Pancreas (tissue), 10 donors: ENCODE results near the gene RPL31. TPM values are rescaled to one million over a fixed set of nuclear protein-coding genes. Genes with fewer than 3 reads are reported as not detected.

Experiments used
- ATAC-seq, 4 donors: fragments of 200-7000 bp; cut with Tn5 transposase; one replicate each; pipeline versions ENCODE4 v1.8.0 to v1.9.1; 2020; ENCODE audit warnings: mild to moderate bottlenecking in 4 of 4, moderate library complexity in 4 of 4
- DNase-seq, 6 donors: peaks; one replicate each; pipeline ENCODE4 v3.0.0-alpha.2; 2020
- FAIRE-seq: peaks from 2 replicates; lab custom pipeline; 2012; peaks lifted over from hg19 to GRCh38; lab: Jason Lieb, UNC
- H3K27ac ChIP-seq, 4 donors: fragments of 200-600 bp; sonication (generic); 1 replicate in 3 of 4; 2 replicates in 1 of 4; pipeline versions ENCODE4 v1.5.0 to v1.8.0; 2020
- H3K27me3 ChIP-seq, 4 donors: fragments of 200-600 bp; one replicate each; pipeline ENCODE4 v1.8.0; 2021
- H3K36me3 ChIP-seq, 3 donors: fragments of 200-600 bp; sonication (generic) in 1 of 3; one replicate each; pipeline versions ENCODE4 v1.5.0 to v1.8.0; 2020 to 2021
- H3K4me1 ChIP-seq, 3 donors: fragments of 200-600 bp; one replicate each; pipeline ENCODE4 v1.8.0; 2021
- H3K4me3 ChIP-seq, 4 donors: fragments of 200-600 bp; sonication (generic) in 2 of 4; one replicate each; pipeline versions ENCODE4 v1.5.0 to v1.8.0; 2020 to 2021
- H3K9me3 ChIP-seq, 4 donors: fragments of 200-600 bp; one replicate each; pipeline ENCODE4 v1.8.0; 2021
- CTCF ChIP-seq, 4 donors: fragments of 200-600 bp; sonication (generic) in 3 of 4; IDR thresholded peaks; one replicate each; pipeline versions ENCODE4 v1.5.0 to v1.8.0; 2021; ENCODE audit warnings: antibody characterized with exemption in 4 of 4
- WGBS, 2 donors: extraction: QIAGEN DNeasy Blood & Tissue Kit; methylation state at CpG; one replicate each; pipeline ENCODE4 v1.1.7; 2013; 5-methylcytosine and 5-hydroxymethylcytosine counted together
- intact Hi-C, 3 donors: fragments of 100-400 bp; cut with DNase I; formaldehyde crosslinking; loops; one replicate each; pipeline versions ENCODE4 v1.11.1 to v1.14.2; 2022
- polyA plus RNA-seq, 2 donors: library from polyadenylated mRNA; stranded (reverse); fragments of 200-250 nt; gene quantifications; one replicate each; pipeline ENCODE4 v1.2.3, GENCODE V29; 2013
- total RNA-seq, 6 donors: library from RNA; stranded (reverse); fragmentation: NEBNext Ultra II Directional in 4 of 6; extraction: Animal tissue kit (Norgen Biotek cat#: 25700) in 4 of 6; gene quantifications; one replicate each; pipeline versions ENCODE4 v1.2.1 to v1.2.4, GENCODE V29; 2021 to 2023
- donor health status: healthy with polysubstance abuse.
- donor health status: DM: no; HTN: no; CAD: no; lungs with moderate emphysema.
- donor health status: DM: no; HTN: no; CAD: no.
- donor health status: control.
- donor health status: control.
- donor health status: Bipolar disorder and iron deficiency.
- donor health status: DM: yes; HTN: yes; CAD: no.
- donor health status: DM: no; HTN: no; CAD: no.
- donor health status: DM: no; HTN: no; CAD: no.
- donor health status: DM: yes; HTN: yes; CAD: no.

Gene RPL31
- total and polyA plus RNA-seq, 8 donors = 583 to 3,410 (median 959) TPM

- Histone ChIP-seq H3K4me1 (no peaks in the 10 kb centered on the region), H3K9me3 (no peaks in the 10 kb centered on the region), H3K36me3 (peaks cover 0 to 44% (median 0%) of the 10 kb centered on the region in 3 donors), H3K27me3 (no peaks in the 10 kb centered on the region), H3K27ac (no peak overlapping the region), H3K4me3 (no peak overlapping the region)
- no peak for DNase-seq
- ATAC-seq = no peak
- intact Hi-C loops = no loop called here
- no peak for FAIRE-seq
- no peak for TF ChIP-seq CTCF (IDR thresholded peaks at IDR 0.05)
- WGBS, 2 donors = 91 to 93% methylated on average over 5 of the region's 5 CpGs
Measured at GRCh38 chr2:100991404-100991773, 10.7 kb upstream of the RPL31 start.

- intact Hi-C loops = no loop called here
Measured at GRCh38 chr2:100992262-100992661, 9.8 kb upstream of the RPL31 start.

GRCh38 chr2:100993294-100993693 is 8.8 kb upstream of the RPL31 start:
- Histone ChIP-seq H3K4me1 (no peaks in the 10 kb centered on the region), H3K27me3 (no peaks in the 10 kb centered on the region), H3K27ac (no peak overlapping the region), H3K4me3 (no peak overlapping the region), H3K9me3 (no peaks in the 10 kb centered on the region), H3K36me3 (peaks cover 0 to 45% (median 0%) of the 10 kb centered on the region in 3 donors)
- TF ChIP-seq CTCF (IDR thresholded peaks at IDR 0.05) = no peak
- 91 to 92% methylated on average over 17 of the region's 17 CpGs for WGBS, 2 donors
- intact Hi-C loops = no loop called here
- ATAC-seq (no peak), FAIRE-seq (no peak), DNase-seq (no peak)

More at GRCh38 chr2:100992262-100992661, 9.8 kb upstream of the RPL31 start:
- peaks cover 0 to 45% (median 0%) of the 10 kb centered on the region in 3 donors for H3K36me3 ChIP-seq
- FAIRE-seq = no peak
- no peaks in the 10 kb centered on the region for H3K27me3 ChIP-seq
- H3K4me1 ChIP-seq = no peaks in the 10 kb centered on the region
- no peak for DNase-seq
- no peak for TF ChIP-seq CTCF (IDR thresholded peaks at IDR 0.05)
- no peak overlapping the region for H3K27ac ChIP-seq
- ATAC-seq = no peak
- H3K9me3 ChIP-seq = no peaks in the 10 kb centered on the region
- no peak overlapping the region for H3K4me3 ChIP-seq
- 65 to 83% methylated on average over 6 of the region's 6 CpGs for WGBS, 2 donors

- peaks cover 0 to 45% (median 0%) of the 10 kb centered on the region in 3 donors for H3K36me3 ChIP-seq
- H3K4me3 ChIP-seq = no peak overlapping the region
- no peaks in the 10 kb centered on the region for H3K9me3 ChIP-seq
- DNase-seq = no peak
- no peak for FAIRE-seq
- H3K4me1 ChIP-seq = no peaks in the 10 kb centered on the region
- ATAC-seq = no peak
- H3K27me3 ChIP-seq = no peaks in the 10 kb centered on the region
- intact Hi-C loops = no loop called here
- 89 to 91% methylated on average over 28 of the region's 28 CpGs for WGBS, 2 donors
- H3K27ac ChIP-seq = no peak overlapping the region
- TF ChIP-seq CTCF (IDR thresholded peaks at IDR 0.05) = no peak
Measured at GRCh38 chr2:100995309-100996075, 6.6 kb upstream of the RPL31 start.
